Hematopoietic multipotent progenitor cell treated with erythropoietin and hydrocortisone succinate and interleukin-3 and kit ligand, for 17 days (in vitro differentiated cells): Measurements from ENCODE around the gene SLC29A1.
"Not testable (repeated sequence)": the region's sequence is repeated elsewhere in the genome, so short reads cannot be mapped to it uniquely, and the experiment has no call there.

ENCODE experiments used
- DNase-seq: peaks from one replicate; pipeline ENCODE4 v3.0.0-alpha.2; 2015; ENCODE audit warnings: low spot score

Gene SLC29A1

GRCh38 chr6:44222486-44223318, 693 bp upstream of the SLC29A1 start:
- peak; percentile 23 for DNase-seq

- peak; percentile 60 for DNase-seq
These were observed 902 bp downstream of the SLC29A1 start for GRCh38 chr6:44224029-44224964.

GRCh38 chr6:44224965-44225305, 1.5 kb downstream of the SLC29A1 start:
- DNase-seq: no peak

GRCh38 chr6:44225579-44226325, 2.4 kb downstream of the SLC29A1 start:
- peak; percentile 74 for DNase-seq

GRCh38 chr6:44226368-44227147, 3.2 kb downstream of the SLC29A1 start:
- no peak for DNase-seq

- peak; percentile 43 for DNase-seq
These were observed 3.9 kb downstream of the SLC29A1 start for GRCh38 chr6:44227148-44227793.

- DNase-seq: no peak
These were observed 4.6 kb downstream of the SLC29A1 start for GRCh38 chr6:44228031-44228430.

GRCh38 chr6:44228433-44228832, 5.0 kb downstream of the SLC29A1 start:
- DNase-seq: no peak

GRCh38 chr6:44228836-44229235, 5.4 kb downstream of the SLC29A1 start:
- DNase-seq: no peak

- no peak for DNase-seq
These were observed 6.1 kb downstream of the SLC29A1 start for GRCh38 chr6:44229376-44230033.

GRCh38 chr6:44230034-44230675, 6.8 kb downstream of the SLC29A1 start:
- DNase-seq: no peak

- DNase-seq: not testable (repeated sequence)
These were observed 8.0 kb downstream of the SLC29A1 start for GRCh38 chr6:44231426-44231825.

GRCh38 chr6:44232676-44233566, 9.5 kb downstream of the SLC29A1 start:
- DNase-seq: no peak

GRCh38 chr6:44233567-44234100, 10.2 kb downstream of the SLC29A1 start:
- no peak for DNase-seq

- DNase-seq: peak; percentile 76
These were observed 11.0 kb downstream of the SLC29A1 start for GRCh38 chr6:44234101-44235025.

- no peak for DNase-seq
These were observed 11.9 kb downstream of the SLC29A1 start for GRCh38 chr6:44235269-44235668.

- DNase-seq: peak; percentile 7
These were observed 12.6 kb downstream of the SLC29A1 start for GRCh38 chr6:44235891-44236516.
